GM23338 (cell line): ENCODE results near the gene GNG7. TPM values are rescaled to one million over a fixed set of nuclear protein-coding genes. Genes with fewer than 3 reads are reported as not detected.

ENCODE experiments used
- ATAC-seq: fragments of 200-7000 bp; cut with Tn5 transposase; 3 replicates; pipeline ENCODE4 v1.9.1; 2020
- DNase-seq: peaks from one replicate; pipeline ENCODE4 v3.0.0-alpha.2; 2015; ENCODE audit warnings: low spot score
- H2AFZ ChIP-seq: fragments of 200-600 bp; sonication (generic); 2 replicates; pipeline ENCODE4 v1.8.0; 2016; ENCODE audit warnings: antibody characterized with exemption, mild to moderate bottlenecking, moderate library complexity
- H3F3A ChIP-seq: fragments of 200-600 bp; sonication (generic); replicated peaks from 2 replicates; pipeline ENCODE4 v1.8.0; 2017; ENCODE audit warnings: antibody characterized with exemption, mixed run types, low read depth
- H3K27ac ChIP-seq: fragments of 200-600 bp; sonication (generic); 2 replicates; pipeline ENCODE4 v1.6.1; 2016; ENCODE audit warnings: low read depth
- H3K27me3 ChIP-seq: fragments of 200-600 bp; sonication (generic); 2 replicates; pipeline ENCODE4 v1.8.0; 2016; ENCODE audit warnings: mild to moderate bottlenecking, mixed run types, moderate library complexity; ENCODE audit not compliant: insufficient read depth
- H3K36me3 ChIP-seq: fragments of 200-600 bp; sonication (generic); 2 replicates; pipeline ENCODE4 v1.8.0; 2016; ENCODE audit warnings: mild to moderate bottlenecking; ENCODE audit not compliant: insufficient read depth
- H3K4me1 ChIP-seq: fragments of 200-600 bp; sonication (generic); 2 replicates; pipeline ENCODE4 v1.8.0; 2016; ENCODE audit warnings: mild to moderate bottlenecking, moderate library complexity; ENCODE audit not compliant: insufficient read depth
- H3K4me2 ChIP-seq: fragments of 200-600 bp; sonication (generic); 2 replicates; pipeline ENCODE4 v1.7.1; 2017; ENCODE audit warnings: mixed run types
- H3K4me3 ChIP-seq: fragments of 200-600 bp; sonication (generic); 2 replicates; pipeline ENCODE4 v1.6.1; 2016; ENCODE audit warnings: mixed run types
- H3K79me2 ChIP-seq: fragments of 200-600 bp; sonication (generic); replicated peaks from 2 replicates; pipeline ENCODE4 v1.8.0; 2017; ENCODE audit warnings: mild to moderate bottlenecking; ENCODE audit not compliant: insufficient read depth
- H3K9me2 ChIP-seq: fragments of 200-600 bp; sonication (generic); 2 replicates; pipeline ENCODE4 v1.8.0; 2017; ENCODE audit not compliant: insufficient read depth
- H4K20me1 ChIP-seq: fragments of 200-600 bp; sonication (generic); replicated peaks from 2 replicates; pipeline ENCODE4 v1.8.0; 2017; ENCODE audit warnings: mild to moderate bottlenecking; ENCODE audit not compliant: insufficient read depth
- H3K27ac Mint-ChIP-seq: 2 replicates; pipeline ENCODE4 v1.8.0; 2020; ENCODE audit warnings: inconsistent platforms, mild to moderate bottlenecking, moderate library complexity, mixed read lengths
- H3K27me3 Mint-ChIP-seq: 3 replicates; pipeline ENCODE4 v1.8.0; 2022; ENCODE audit warnings: low read depth, mild to moderate bottlenecking, moderate library complexity, mixed read lengths, inconsistent platforms; ENCODE audit not compliant: insufficient read depth, poor library complexity
- H3K36me3 Mint-ChIP-seq: 3 replicates; pipeline ENCODE4 v1.8.0; 2021; ENCODE audit warnings: low read depth, mild to moderate bottlenecking, inconsistent platforms, moderate library complexity, mixed read lengths
- H3K4me1 Mint-ChIP-seq: 3 replicates; pipeline ENCODE4 v1.8.0; 2020; ENCODE audit warnings: mild to moderate bottlenecking, inconsistent platforms, mixed read lengths
- H3K4me3 Mint-ChIP-seq: 3 replicates; pipeline ENCODE4 v1.8.0; 2021; ENCODE audit warnings: moderate library complexity, mild to moderate bottlenecking, inconsistent platforms, mixed read lengths
- H3K9me3 Mint-ChIP-seq: 3 replicates; pipeline ENCODE4 v1.8.0; 2020; ENCODE audit warnings: moderate library complexity, mild to moderate bottlenecking, inconsistent platforms, mixed read lengths
- CREB1 ChIP-seq: fragments of 250-450 bp; sonication (Bioruptor Pico); IDR thresholded peaks from 2 replicates; pipeline ENCODE4 v1.5.0; 2020; ENCODE audit warnings: low read depth, mild to moderate bottlenecking, moderate library complexity
- CTCF ChIP-seq, 2 experiments: fragments of 200-600 bp in 1 of 2; sonication (generic) in 1 of 2; conservative IDR thresholded peaks; 2 replicates each; pipeline versions ENCODE4 v1.5.1 to v1.6.1; 2016 to 2017; ENCODE audit warnings: antibody characterized with exemption in 2 of 2, low read depth in 2 of 2, mild to moderate bottlenecking in 2 of 2, moderate library complexity in 1 of 2
- ETS1 ChIP-seq: IDR thresholded peaks from 2 replicates; pipeline ENCODE4 v1.6.1; 2016; ENCODE audit warnings: antibody characterized with exemption
- EZH2 ChIP-seq: fragments of 200-600 bp; sonication (generic); IDR thresholded peaks from one replicate; pipeline ENCODE4 v1.8.0; 2017; ENCODE audit warnings: antibody characterized with exemption, mild to moderate bottlenecking, low read depth; ENCODE audit not compliant: unreplicated experiment
- EZH2phosphoT487 ChIP-seq: fragments of 200-600 bp; sonication (generic); IDR thresholded peaks from one replicate; pipeline ENCODE4 v1.8.1; 2018; ENCODE audit warnings: antibody characterized with exemption; ENCODE audit not compliant: unreplicated experiment
- JUNB ChIP-seq: IDR thresholded peaks from one replicate; pipeline ENCODE4 v1.6.1; 2016; ENCODE audit warnings: antibody characterized with exemption; ENCODE audit not compliant: unreplicated experiment
- NANOG ChIP-seq: IDR thresholded peaks from 2 replicates; pipeline ENCODE4 v1.6.1; 2016; ENCODE audit warnings: antibody characterized with exemption, borderline replicate concordance
- POLR2AphosphoS5 ChIP-seq: IDR thresholded peaks from 2 replicates; pipeline ENCODE4 v1.6.1; 2016; ENCODE audit warnings: antibody characterized with exemption, low read depth
- REST ChIP-seq: IDR thresholded peaks from one replicate; pipeline ENCODE4 v1.6.1; 2018; ENCODE audit warnings: antibody characterized with exemption; ENCODE audit not compliant: unreplicated experiment
- STAT1 ChIP-seq: IDR thresholded peaks from one replicate; pipeline ENCODE4 v1.6.1; 2016; ENCODE audit warnings: antibody characterized with exemption; ENCODE audit not compliant: unreplicated experiment
- ZNF114 ChIP-seq: fragments of 250-450 bp; sonication (Bioruptor Pico); IDR thresholded peaks from 2 replicates; pipeline ENCODE4 v1.5.0; 2020; ENCODE audit warnings: mild to moderate bottlenecking, moderate library complexity
- ZNF331 ChIP-seq: fragments of 250-450 bp; sonication (Bioruptor Pico); IDR thresholded peaks from 2 replicates; pipeline ENCODE4 v1.5.0; 2020; ENCODE audit warnings: low read depth, mild to moderate bottlenecking, moderate library complexity
- polyA plus RNA-seq: library from polyadenylated mRNA; unstranded; fragments of >200 nt; fragmentation: Nextera tagmentation; extraction: Ambion mirVana; gene quantifications from 2 replicates; pipeline ENCODE4 v1.2.1, GENCODE V29; 2016
- total RNA-seq: library from RNA; depleted of rRNA; stranded (reverse); fragments of >200 nt; shearing (Covaris generic); gene quantifications from 2 replicates; pipeline ENCODE4 v1.2.3, GENCODE V29; 2014

Gene GNG7
- total and polyA plus RNA-seq, 2 experiments from 2014 or later: 5.1 to 5.4 TPM

GRCh38 chr19:2590630-2591399, 111.7 kb downstream of the GNG7 start:
- Mint-ChIP-seq H3K36me3 (no peaks in the 10 kb centered on the region), H3K4me1 (peaks cover 31% of the 10 kb centered on the region), H3K4me3 (no peak overlapping the region), H3K27me3 (peaks cover 17% of the 10 kb centered on the region), H3K27ac (no peak overlapping the region), H3K9me3 (no peaks in the 10 kb centered on the region)
- peaks cover 31% of the 10 kb centered on the region for H3K4me1 ChIP-seq
- H3K4me3 ChIP-seq: no peak overlapping the region
- no peaks in the 10 kb centered on the region for H3K9me2 ChIP-seq
- DNase-seq (no peak), ATAC-seq (no peak)
- no peaks in the 10 kb centered on the region for H3K27me3 ChIP-seq
- H4K20me1 ChIP-seq: no peaks in the 10 kb centered on the region
- H3K79me2 ChIP-seq: no peaks in the 10 kb centered on the region
- no peak overlapping the region for H2AFZ ChIP-seq
- no peak overlapping the region for H3K27ac ChIP-seq
- no peaks in the 10 kb centered on the region for H3K36me3 ChIP-seq
- no peak overlapping the region for H3K4me2 ChIP-seq
- TF ChIP-seq CREB1 (CRISPR knock-in tag) (no peak), STAT1 (no peak), JUNB (no peak), EZH2 (no peak), NANOG (no peak)
- peaks cover 7% of the 10 kb centered on the region; the same call in 1 of the 2 replicates for H3F3A ChIP-seq

- Mint-ChIP-seq H3K9me3 (no peaks in the 10 kb centered on the region), H3K36me3 (no peaks in the 10 kb centered on the region), H3K27ac (no peak overlapping the region), H3K27me3 (peaks cover 17% of the 10 kb centered on the region), H3K4me3 (no peak overlapping the region), H3K4me1 (peaks cover 31% of the 10 kb centered on the region)
- Histone ChIP-seq H3K36me3 (no peaks in the 10 kb centered on the region), H4K20me1 (no peaks in the 10 kb centered on the region), H3K27ac (no peak overlapping the region), H3K79me2 (no peaks in the 10 kb centered on the region), H3F3A (peaks cover 7% of the 10 kb centered on the region; the same call in 1 of the 2 replicates), H3K4me1 (peaks cover 31% of the 10 kb centered on the region), H3K9me2 (no peaks in the 10 kb centered on the region), H3K27me3 (no peaks in the 10 kb centered on the region), H2AFZ (no peak overlapping the region), H3K4me2 (no peak overlapping the region), H3K4me3 (no peak overlapping the region)
- ATAC-seq (no peak), DNase-seq (peak; percentile 0)
- TF ChIP-seq CREB1 (CRISPR knock-in tag): no peak
Measured at GRCh38 chr19:2589441-2589840, 113.1 kb downstream of the GNG7 start.

GRCh38 chr19:2588081-2588777, 114.3 kb downstream of the GNG7 start:
- DNase-seq (peak; percentile 24), ATAC-seq (no peak; the same call in 2 of the 3 replicates)
- Histone ChIP-seq H3K27ac (peak overlapping the region; percentile 80), H3K4me2 (peak overlapping the region; percentile 62), H3K9me2 (no peaks in the 10 kb centered on the region), H3K4me1 (peaks cover 31% of the 10 kb centered on the region), H2AFZ (no peak overlapping the region), H3K27me3 (no peaks in the 10 kb centered on the region), H3K36me3 (no peaks in the 10 kb centered on the region), H4K20me1 (no peaks in the 10 kb centered on the region), H3K4me3 (no peak overlapping the region), H3F3A (peaks cover 7% of the 10 kb centered on the region; the same call in 1 of the 2 replicates), H3K79me2 (no peaks in the 10 kb centered on the region)
- Mint-ChIP-seq H3K4me3 (no peak overlapping the region), H3K4me1 (peaks cover 31% of the 10 kb centered on the region), H3K27me3 (peaks cover 15% of the 10 kb centered on the region), H3K9me3 (peaks cover 12% of the 10 kb centered on the region), H3K36me3 (peaks cover 8% of the 10 kb centered on the region), H3K27ac (no peak overlapping the region)
- TF ChIP-seq ETS1 (no peak), REST (no peak), JUNB (no peak), EZH2 (no peak), POLR2AphosphoS5 (no peak), EZH2phosphoT487 (no peak), CTCF (conservative IDR thresholded peaks at IDR 0.05; ENCODE audit: low read depth in 2 of 2) (no peak), ZNF331 (no peak), ZNF114 (CRISPR knock-in tag) (no peak)
